ENCODE data around the gene CGB8.
"Not testable (repeated sequence)": the region's sequence is repeated elsewhere in the genome, so short reads cannot be mapped to it uniquely, and the experiment has no call there.

Gene CGB8

DNA sequence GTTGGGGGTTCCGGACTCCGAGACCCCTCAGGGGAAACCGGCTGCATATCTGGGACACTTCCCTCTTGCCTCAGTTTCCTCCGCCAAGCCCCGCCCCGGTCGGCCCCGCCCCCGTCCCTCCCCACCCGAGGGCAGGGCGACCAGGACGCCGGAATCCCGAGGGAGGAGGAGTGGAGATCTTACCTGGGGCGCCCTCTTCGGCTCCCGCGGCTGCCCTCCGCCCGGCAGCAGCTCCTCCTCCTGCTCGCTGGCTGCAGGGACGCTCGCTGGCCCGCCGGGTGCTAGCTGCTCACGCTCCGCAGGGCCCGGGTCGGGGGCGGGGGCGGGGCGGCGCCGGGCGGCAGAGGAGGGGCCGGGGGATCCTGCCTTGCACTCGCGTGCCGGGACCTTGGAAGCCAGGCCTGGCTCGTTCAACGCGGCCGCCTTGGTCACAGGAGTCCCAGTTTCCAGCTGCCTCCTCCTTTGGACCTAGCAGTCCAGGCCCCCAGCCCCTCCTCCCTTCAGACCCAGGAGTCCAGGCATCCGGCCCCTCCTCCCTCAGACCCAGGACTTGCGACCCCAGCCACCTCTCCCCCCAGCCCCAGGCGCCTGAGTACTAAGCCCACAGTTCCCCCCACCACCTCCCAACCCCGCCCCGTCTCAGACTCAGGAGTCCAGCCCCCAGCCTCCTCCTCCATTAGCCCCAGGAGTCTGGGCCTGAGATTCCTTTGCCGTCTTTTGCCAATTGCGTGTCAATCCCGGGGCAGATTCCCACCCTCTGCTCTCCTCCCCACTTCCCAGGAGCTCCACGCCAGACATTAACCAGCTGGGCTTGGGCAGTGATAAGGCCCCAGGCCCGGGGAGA, 16.1 kb upstream of the CGB8 start, which contains the start of gene NTF4:
Gene NTF4, minus strand, starts transcription at position 51 of the 844 bp plus-strand sequence. CDS start 2,821 bp downstream, outside the sequence.
- no peak for DNase-seq

DNA sequence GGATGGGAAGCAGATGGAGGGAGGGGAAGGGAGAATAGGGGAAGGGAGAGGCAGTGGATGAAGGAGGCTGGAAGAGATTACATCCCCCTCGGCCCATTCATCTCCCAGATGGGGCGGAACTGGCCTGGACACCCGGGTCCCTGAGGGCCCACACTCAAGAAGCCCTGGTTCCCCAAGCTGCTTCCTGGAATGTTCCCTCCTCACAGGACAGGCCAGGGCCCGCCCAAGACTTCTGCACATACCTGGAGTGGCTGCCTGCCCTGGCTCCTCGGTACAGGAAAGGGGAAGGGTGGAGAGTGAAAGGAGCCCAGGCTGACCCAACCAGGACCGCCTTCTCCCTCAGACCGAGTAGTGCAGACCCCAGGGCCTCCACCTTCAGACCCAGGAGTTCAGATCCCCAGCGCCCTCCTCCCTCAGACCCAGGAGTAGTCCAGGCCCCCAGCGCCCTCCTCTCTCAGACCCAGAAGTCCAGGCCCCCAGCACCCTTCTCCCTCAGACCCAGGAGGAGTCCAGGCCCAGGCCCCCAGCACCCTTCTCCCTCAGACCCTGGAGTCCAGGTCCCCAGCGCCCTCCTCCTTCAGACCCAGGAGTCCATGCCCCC, 15.2 kb upstream of the CGB8 start:
- DNase-seq: no peak

DNA sequence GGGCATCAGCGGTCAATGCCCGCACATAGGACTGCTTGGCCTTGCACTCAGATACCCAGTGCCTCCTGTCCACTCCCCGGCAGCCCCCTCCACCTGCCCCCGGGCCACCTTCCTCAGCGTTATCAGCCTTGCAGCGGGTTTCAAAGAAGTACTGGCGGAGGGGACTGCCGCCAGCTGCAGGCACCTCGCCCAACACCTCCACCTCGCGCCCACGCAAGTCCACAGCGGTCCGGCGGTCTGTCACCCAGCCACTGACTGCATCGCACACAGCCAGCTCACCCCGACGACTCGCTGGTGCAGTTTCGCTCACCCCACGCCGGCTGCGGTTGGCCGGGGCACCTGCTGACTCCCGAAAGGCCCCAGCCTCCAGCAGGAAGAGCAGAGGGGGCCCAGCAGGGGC, 12.5 kb upstream of the CGB8 start:
- DNase-seq: no peak

DNA sequence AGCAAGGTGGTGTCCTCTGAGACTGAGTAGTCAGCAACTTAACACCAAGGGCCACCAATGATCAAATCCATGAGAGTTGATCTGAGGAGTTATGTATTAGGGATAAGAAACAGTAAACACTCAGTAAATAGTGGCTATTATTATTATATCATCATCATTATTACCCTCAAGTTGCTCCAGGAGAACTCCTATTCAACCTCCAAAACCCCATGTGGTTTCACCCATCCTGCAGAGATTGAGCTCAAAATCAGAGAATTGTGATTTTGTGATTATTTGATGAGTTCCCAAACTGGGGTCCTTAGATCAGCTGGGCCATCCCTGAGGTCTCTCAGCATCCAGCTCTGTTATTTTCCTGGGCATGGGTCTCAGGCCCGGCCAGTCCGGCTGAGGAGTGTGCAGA, 12.1 kb upstream of the CGB8 start:
- no peak for DNase-seq

DNA sequence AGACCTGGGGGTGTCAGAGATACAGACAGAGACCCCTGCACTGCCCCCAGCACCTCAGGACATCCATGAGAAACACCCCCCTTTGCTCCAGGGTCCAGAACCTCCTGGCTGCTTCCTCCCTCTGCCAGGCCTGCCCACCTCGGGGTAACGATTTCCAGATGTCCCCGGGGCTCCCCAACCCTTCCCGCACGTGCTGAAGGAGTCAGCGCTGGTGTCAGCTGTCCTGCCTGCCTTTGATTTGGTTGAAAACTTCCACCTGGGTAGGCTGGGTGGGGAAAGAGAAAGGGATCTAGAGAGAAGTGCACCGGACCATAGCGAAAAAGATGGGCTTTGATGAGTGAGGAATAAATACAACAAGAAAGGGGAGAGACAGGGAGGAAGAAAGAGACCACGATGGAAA, 10.1 kb upstream of the CGB8 start:
- DNase-seq: no peak

DNA sequence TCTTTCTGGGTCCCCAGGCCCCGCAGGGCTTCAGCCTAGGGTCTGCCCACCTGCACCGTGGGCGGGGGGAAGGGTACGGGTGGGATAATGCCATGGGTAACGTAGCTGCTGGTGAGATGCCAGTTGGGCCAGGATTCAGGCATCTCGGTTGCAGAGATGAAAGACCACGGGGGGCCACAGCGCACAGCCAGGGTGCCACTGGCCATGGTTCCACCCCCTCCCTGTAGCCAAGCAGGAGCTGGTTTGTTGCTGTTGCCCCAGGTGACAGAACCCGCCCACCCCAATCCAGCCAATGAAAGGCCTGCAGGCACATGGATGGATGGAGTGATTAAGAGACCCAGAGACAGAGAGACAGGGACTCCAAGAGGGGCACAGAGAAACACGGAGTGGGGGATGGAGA, 9.7 kb upstream of the CGB8 start:
- DNase-seq: peak in 1 of 5 experiments; percentile 30

DNA sequence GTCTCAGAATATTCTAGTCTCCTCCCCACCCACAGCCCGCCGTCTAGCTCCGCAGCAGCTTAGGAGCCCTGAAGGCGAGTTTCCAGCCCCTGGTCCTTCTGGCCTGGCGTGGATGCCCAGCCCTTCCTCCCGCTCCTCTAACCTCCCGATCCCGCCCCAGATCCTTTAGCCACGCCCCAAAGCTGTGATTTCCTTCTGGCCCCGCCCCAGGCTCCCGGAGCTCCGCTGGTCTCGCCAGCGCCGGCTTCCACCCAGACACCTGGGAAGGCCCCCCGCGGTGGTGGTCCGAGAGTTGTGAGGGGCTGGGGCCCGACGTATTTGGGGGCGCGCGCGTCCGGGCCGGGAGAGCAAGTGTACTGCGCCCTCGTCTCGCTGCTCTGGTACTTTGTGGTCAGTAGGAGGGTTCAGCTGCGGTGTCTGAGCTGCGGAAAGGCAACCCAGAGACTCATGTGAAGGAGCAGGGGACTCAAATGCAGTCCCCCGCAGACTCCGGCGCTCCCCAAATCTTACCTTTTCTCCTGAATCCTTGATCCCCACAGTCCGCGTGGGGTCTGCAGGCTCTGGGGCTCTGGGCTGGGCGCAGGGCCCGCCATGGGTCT, 8.8 kb upstream of the CGB8 start, which contains the start of gene CGB7:
Gene CGB7, minus strand, starts transcription at position 114 of the 599 bp plus-strand sequence. CDS start 2,374 bp downstream, outside the sequence.
- DNase-seq: peak in 3 of 5 experiments; percentile 17 to 37 (median 33)

DNA sequence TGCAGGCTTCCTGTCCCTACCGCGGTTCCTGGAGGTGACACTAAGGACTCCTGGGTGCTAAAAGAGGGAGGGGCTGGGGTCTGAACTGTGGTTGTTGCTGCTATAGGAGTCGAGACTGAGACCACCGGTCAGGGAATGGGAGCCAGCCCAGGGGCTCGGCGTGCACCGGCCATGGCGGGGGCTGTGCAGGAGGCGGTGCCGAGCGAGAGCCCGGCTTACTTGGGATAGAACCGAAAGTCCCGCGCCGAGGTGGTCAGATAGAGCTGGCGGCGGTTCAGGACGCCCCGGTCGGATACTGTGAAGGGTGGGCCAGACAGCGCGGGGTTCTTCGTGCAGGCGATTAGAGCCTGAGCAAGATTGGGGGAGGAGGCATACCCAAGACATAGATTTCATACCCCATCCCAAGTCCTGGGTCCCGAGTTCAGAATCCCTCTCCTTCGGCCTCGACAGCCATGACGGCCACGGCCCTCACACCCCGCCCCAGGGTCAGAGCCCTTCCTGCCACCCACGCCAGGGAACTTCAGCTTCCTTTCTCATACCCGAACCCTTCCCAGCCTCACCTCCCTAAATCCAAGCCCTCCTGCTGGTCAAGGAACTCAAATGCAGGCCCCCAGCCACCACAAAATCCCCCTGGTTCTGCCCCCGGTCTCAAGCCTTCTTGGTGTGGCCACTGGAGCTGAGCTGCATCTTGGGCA, 8.1 kb upstream of the CGB8 start:
- DNase-seq: not testable (repeated sequence)

DNA sequence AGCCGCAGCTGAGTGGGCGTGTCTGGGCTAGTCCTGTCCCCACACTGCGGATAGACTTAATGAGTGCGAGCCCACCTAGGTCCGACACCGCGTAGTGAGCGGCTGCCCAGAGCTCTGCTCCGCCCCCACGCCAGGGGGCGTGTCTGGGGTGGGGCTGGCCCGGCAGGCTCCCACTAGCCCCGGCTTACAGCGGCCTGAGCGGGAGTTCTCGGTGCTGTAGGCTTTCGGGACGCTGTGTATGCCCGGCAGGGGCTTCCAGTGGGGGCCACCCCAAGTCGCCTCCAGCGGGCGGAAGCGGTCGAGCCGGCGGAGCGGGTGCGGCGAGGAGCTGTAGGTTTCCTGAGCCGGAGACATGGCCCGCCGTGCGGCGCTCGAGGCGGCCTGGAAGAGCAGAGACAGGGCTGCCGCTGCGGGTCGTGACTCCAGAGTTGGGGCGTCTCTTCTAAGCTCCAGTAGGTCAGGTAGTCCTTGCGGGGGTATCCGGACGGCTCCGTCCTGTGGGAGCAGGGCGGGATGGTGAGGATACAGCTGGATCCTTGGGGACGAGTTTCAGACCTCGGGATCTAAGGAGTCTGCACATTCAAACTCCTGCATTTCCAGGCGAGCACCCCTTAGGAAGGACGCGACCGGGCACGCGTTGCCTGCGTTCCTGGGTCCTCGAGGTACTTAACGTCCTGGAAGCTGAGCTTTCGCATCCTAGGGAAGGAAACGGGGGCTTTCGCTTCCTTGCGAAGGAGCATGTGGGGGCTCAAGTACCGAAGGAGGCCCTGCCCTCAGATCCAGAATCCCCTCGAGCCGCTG, 7.4 kb upstream of the CGB8 start:
- DNase-seq: peak in 4 of 5 experiments; percentile 26 to 63 (median 38)

DNA sequence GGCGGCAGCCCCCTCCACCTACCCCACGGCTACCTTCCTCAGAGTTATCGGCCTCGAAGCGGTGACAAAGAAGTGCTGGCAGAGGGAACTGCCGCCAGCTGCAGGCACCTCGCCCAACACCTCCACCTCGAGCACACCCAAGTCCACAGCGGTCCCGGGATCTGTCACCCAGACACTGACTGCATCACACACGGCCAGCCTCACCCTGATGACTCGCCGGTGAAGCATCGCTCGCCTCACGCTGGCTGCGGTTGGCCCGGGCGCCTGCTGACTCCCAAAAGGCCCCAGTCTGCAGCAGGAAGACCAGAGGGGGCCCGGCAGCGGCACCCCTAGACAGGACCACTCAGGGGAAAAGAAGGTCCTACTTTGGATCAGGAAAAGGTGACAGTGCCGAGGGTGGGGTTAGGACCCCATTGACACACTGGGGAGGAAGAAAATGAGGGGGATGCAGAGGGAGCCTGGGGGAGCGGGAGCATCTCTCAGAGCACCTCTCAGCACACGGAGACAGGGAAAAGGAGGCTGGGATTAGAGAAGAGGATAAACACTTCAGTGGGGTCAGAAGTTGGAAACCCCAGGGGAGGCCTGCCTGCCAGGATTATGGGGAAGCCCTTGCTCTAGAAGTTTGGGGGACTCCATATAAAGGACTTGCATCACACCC, 1.6 kb upstream of the CGB8 start:
- DNase-seq: not testable (repeated sequence)

DNA sequence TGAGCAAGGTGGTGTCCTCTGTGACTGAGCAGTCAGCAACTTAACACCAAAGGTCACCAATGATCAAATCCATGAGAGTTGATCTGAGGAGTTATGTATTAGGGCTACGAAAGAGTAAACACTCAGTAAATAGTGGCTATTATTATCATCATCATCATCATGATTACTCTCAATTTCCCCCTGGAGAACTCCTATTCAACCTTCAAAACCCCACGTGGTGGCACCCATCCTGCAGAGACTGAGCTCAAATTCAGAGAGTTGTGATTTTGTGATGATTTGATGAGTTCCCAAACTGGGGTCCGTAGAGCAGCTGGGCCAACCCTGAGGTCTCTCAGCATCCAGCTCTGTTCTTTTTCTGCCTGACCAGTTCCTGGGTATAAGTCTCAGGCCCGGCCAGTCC, 923 bp upstream of the CGB8 start:
- DNase-seq: not testable (repeated sequence)

DNA sequence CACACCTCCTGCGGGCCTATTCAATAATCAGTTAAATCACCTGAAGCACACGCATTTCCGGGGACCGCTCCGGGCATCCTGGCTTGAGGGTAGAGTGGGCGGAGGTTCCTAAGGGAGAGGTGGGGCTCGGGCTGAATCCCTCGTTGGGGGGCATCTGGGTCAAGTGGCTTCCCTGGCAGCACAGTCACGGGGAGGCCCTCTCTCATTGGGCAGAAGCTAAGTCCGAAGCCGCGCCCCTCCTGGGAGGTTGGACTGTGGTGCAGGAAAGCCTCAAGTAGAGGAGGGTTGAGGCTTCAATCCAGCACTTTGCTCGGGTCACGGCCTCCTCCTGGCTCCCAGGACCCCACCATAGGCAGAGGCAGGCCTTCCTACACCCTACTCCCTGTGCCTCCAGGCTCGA, 5.4 kb downstream of the CGB8 start, which contains the start of gene CGB5:
Gene CGB5, plus strand, starts transcription at position 301 of the 400 bp plus-strand sequence. CDS start 362 bp downstream, outside the sequence.
- DNase-seq: not testable (repeated sequence)

DNA sequence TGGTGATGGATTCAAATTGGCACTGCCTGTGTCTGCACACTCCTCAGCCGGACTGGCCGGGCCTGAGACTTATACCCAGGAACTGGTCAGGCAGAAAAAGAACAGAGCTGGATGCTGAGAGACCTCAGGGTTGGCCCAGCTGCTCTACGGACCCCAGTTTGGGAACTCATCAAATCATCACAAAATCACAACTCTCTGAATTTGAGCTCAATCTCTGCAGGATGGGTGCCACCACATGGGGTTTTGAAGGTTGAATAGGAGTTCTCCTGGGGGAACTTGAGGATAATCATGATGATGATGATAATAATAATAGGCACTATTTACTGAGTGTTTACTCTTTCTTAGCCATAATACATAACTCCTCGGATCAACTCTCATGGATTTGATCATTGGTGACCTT, 6.2 kb downstream of the CGB8 start:
- not testable (repeated sequence) for DNase-seq

DNA sequence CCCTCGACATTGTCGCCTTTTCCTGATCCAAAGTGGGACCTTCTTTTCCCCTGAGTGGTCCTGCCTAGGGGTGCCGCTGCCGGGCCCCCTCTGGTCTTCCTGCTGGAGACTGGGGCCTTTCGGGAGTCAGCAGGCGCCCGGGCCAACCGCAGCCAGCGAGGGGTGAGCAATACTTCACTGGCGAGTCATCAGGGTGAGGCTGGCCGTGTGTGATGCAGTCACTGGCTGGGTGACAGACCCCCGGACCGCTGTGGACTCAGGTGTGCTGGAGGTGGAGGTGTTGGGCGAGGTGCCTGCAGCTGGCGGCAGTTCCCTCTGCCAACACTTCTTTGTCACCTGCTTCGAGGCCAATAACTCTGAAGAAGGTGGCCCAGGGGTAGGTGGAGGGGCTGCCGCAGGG, 6.7 kb downstream of the CGB8 start:
- no peak for DNase-seq

DNA sequence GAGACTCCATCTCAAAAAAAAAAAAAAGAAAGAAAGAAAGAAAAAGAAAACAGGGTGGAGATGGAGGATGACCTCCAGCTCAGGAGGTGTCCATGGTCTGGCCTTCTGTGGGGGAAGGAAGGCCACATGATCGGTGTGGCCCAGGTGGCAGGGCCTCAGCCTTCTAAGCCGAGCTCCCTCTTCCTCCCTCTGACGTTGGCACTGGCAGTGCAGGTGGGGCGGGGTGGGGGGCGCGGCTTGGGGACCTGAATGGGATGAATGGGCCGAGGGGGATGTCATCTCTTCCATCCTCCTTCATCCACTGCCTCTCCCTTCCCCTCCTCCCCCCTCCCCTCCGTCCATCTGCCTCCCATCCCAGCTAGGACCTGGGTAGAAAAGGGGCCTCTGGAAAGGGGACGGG, 9.2 kb downstream of the CGB8 start:
- not testable (repeated sequence) for DNase-seq

DNA sequence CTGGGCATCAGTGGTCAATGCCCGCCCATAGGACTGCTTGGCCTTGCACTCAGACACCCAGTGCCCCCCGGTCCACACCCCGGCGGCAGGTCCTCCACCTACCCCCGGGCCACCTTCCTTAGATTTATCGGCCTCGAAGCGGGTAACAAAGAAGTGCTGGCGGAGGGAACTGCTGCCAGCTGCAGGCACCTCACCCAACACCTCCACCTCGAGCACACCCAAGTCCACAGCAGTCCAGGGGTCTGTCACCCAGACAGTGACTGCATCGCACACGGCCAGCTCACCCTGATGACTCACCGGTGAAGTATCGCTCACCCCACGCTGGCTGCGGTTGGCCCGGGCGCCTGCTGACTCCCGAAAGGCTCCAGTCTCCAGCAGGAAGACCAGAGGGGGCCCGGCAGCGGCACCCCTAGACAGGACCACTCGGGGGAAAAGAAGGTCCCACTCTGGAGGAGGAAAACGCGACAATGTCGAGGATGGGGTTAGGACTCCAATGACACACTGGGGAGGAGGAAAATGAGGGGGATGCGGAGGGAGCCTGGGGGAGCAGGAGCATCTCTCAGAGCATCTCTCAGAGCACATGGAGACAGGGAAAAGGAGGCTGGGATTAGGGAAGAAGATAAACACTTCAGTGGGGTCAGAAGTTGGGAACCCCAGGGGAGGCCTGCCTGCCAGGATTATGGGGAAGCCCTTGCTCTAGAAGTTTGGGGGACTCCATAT, 10.2 kb downstream of the CGB8 start:
- DNase-seq: not testable (repeated sequence)

DNA sequence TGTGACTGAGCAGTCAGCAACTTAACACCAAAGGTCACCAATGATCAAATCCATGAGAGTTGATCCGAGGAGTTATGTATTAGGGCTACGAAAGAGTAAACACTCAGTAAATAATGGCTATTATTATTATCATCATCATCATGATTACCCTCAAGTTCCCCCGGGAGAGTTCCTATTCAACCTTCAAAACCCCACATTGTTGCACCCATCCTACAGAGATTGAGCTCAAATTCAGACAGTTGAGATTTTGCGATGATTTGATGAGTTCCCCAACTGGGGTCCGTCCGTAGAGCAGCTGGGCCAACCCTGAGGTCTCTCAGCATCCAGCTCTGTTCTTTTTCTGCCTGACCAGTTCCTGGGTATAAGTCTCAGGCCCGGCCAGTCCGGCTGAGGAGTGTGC, 10.8 kb downstream of the CGB8 start:
- not testable (repeated sequence) for DNase-seq

DNA sequence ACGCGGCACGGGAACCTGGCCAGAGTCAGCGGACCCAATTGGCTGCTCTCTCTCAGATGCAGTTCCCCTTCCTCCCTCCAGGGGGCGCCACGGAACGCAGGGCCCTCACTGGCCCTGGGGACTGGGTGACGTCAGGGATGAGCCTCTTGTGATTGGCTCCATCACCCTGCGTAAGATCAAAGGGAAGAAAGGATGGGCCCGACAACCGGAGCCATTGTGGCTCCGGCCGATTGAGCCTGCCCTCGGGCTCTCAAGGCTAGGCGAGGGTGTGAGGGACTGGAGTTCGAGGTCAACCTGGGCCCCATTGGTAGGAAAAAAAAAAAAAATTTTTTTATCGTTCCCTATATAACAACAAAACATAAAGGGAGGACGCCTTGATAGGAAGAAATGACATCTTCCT, 12.1 kb downstream of the CGB8 start, which contains the start of gene CGB1:
Gene CGB1, minus strand, starts transcription at position 81 of the 400 bp plus-strand sequence. CDS start 184 bp downstream, outside the sequence.
- DNase-seq: peak in 1 of 5 experiments; percentile 60

DNA sequence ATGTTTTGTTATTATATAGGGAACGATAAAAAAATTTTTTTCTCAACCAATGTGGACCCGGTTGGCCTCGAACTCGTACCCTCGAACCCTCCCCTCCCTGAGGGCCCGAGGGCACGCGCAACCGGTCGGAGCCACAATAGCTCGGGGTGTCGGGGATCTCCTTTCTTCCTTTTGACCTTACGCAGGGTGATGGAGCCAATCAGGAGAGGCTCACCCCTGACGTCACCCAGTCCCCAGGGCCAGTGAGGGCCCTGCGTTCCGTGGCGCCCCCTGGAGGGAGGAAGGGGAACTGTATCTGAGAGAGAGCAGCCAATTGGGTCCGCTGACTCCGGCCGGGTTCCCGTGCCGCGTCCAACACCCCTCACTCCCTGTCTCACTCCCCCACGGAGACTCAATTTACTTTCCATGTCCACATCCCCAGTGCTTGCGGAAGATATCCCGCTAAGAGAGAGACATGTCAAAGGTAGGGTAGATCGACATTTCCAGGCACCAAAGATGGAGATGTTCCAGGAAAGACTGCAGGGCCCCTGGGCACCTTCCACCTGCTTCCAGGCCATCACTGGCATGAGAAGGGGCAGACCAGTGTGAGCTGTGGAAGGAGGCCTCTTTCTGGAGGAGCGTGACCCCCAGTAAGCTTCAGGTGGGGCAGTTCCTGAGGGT, 17.1 kb downstream of the CGB8 start, which contains the start of gene CGB2:
Gene CGB2, plus strand, starts transcription at position 249 of the 660 bp plus-strand sequence. Its CDS starts 206 bp downstream, at position 455.
- DNase-seq: peak in 4 of 5 experiments; percentile 32 to 77 (median 42)

DNA sequence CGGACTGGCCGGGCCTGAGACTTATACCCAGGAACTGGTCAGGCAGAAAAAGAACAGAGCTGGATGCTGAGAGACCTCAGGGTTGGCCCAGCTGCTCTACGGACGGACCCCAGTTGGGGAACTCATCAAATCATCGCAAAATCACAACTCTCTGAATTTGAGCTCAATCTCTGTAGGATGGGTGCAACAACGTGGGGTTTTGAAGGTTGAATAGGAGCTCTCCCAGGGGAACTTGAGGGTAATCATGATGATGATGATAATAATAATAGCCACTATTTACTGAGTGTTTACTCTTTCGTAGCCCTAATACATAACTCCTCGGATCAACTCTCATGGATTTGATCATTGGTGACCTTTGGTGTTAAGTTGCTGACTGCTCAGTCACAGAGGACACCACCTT, 18.6 kb downstream of the CGB8 start:
- not testable (repeated sequence) for DNase-seq
